Measurements from ENCODE around the gene HS6ST3.

The HS6ST3 gene

GRCh38 chr13:96342852-96343465, 253.1 kb downstream of the HS6ST3 start:
- no peak for DNase-seq

- no peak for DNase-seq
Measured at GRCh38 chr13:96346921-96347320, 257.0 kb downstream of the HS6ST3 start.

GRCh38 chr13:96373597-96373996, 283.7 kb downstream of the HS6ST3 start:
- no peak for DNase-seq

- DNase-seq = no peak
Measured at GRCh38 chr13:96377835-96378234, 287.9 kb downstream of the HS6ST3 start.

GRCh38 chr13:96379967-96380366, 290.1 kb downstream of the HS6ST3 start:
- DNase-seq = no peak

GRCh38 chr13:96381681-96382080, 291.8 kb downstream of the HS6ST3 start:
- no peak for DNase-seq

GRCh38 chr13:96388598-96388997, 298.7 kb downstream of the HS6ST3 start:
- no peak for DNase-seq

- DNase-seq = no peak
Measured at GRCh38 chr13:96391606-96392005, 301.7 kb downstream of the HS6ST3 start.

- no peak for DNase-seq
Measured at GRCh38 chr13:96397807-96398206, 307.9 kb downstream of the HS6ST3 start.

GRCh38 chr13:96398486-96398885, 308.6 kb downstream of the HS6ST3 start:
- no peak for DNase-seq

- no peak for DNase-seq
Measured at GRCh38 chr13:96403241-96403640, 313.3 kb downstream of the HS6ST3 start.

- DNase-seq = no peak
Measured at GRCh38 chr13:96403651-96404050, 313.7 kb downstream of the HS6ST3 start.

GRCh38 chr13:96415831-96416385, 326.0 kb downstream of the HS6ST3 start:
- DNase-seq = no peak

GRCh38 chr13:96417939-96418685, 328.2 kb downstream of the HS6ST3 start:
- DNase-seq = no peak

GRCh38 chr13:96421314-96421713, 331.4 kb downstream of the HS6ST3 start:
- DNase-seq = no peak

GRCh38 chr13:96422002-96422401, 332.1 kb downstream of the HS6ST3 start:
- no peak for DNase-seq

GRCh38 chr13:96426167-96426566, 336.3 kb downstream of the HS6ST3 start:
- no peak for DNase-seq

GRCh38 chr13:96428911-96429310, 339.0 kb downstream of the HS6ST3 start:
- DNase-seq = no peak

- DNase-seq = no peak
Measured at GRCh38 chr13:96431044-96431581, 341.2 kb downstream of the HS6ST3 start.

GRCh38 chr13:96444676-96445075, 354.8 kb downstream of the HS6ST3 start:
- no peak for DNase-seq

GRCh38 chr13:96449920-96450319, 360.0 kb downstream of the HS6ST3 start:
- DNase-seq = no peak

GRCh38 chr13:96450326-96451020, 360.6 kb downstream of the HS6ST3 start:
- DNase-seq = no peak

- DNase-seq = no peak
Measured at GRCh38 chr13:96454466-96454865, 364.6 kb downstream of the HS6ST3 start.
